Coronary artery (tissue), 2 donors: ENCODE measurements around the gene OBSCN.
A peak's percentile ranks its signal among the peaks of the same experiment; 100 is the strongest.

Experiments used
- DNase-seq: peaks from one replicate; pipeline ENCODE4 v3.0.0-alpha.2; 2017; ENCODE audit warnings: low spot score
- H3K27ac ChIP-seq, 2 donors: fragments of 200-600 bp; sonication (generic); one replicate each; pipeline ENCODE4 v1.5.1; 2016 to 2019
- H3K4me3 ChIP-seq: fragments of 200-600 bp; sonication (generic); 2 replicates; pipeline ENCODE4 v1.5.1; 2016; ENCODE audit warnings: mild to moderate bottlenecking, moderate library complexity
- CTCF ChIP-seq: fragments of 200-600 bp; sonication (generic); IDR thresholded peaks from one replicate; pipeline ENCODE4 v1.5.1; 2019; ENCODE audit warnings: antibody characterized with exemption

Gene OBSCN

GRCh38 chr1:228408041-228408868 is 200.4 kb downstream of the OBSCN start:
- DNase-seq: peak; percentile 66
- no peak for TF ChIP-seq CTCF
- Histone ChIP-seq H3K4me3 (peak overlapping the region; percentile 86), H3K27ac (peak overlapping the region in 1 of 2 donors; percentile 89)

GRCh38 chr1:228408869-228409805 is 201.3 kb downstream of the OBSCN start:
- DNase-seq: no peak

GRCh38 chr1:228410015-228410414 is 202.2 kb downstream of the OBSCN start:
- Histone ChIP-seq H3K27ac (peak overlapping the region in 1 of 2 donors; percentile 62), H3K4me3 (no peak overlapping the region)
- DNase-seq: no peak
- TF ChIP-seq CTCF: no peak

More at GRCh38 chr1:228408869-228409805, 201.3 kb downstream of the OBSCN start:
- TF ChIP-seq CTCF: no peak
- Histone ChIP-seq H3K27ac (peak overlapping the region in 1 of 2 donors; percentile 62), H3K4me3 (no peak overlapping the region)

- TF ChIP-seq CTCF: no peak
- H3K27ac ChIP-seq: peak overlapping the region in 1 of 2 donors; percentile 56
- no peak overlapping the region for H3K4me3 ChIP-seq
- DNase-seq: no peak
Observed at GRCh38 chr1:228410671-228411070, 202.8 kb downstream of the OBSCN start.

- DNase-seq: no peak
- no peak overlapping the region for H3K27ac ChIP-seq
- no peak for TF ChIP-seq CTCF
- H3K4me3 ChIP-seq: no peak overlapping the region
Observed at GRCh38 chr1:228411121-228411520, 203.3 kb downstream of the OBSCN start.

- Histone ChIP-seq H3K27ac (no peak overlapping the region), H3K4me3 (no peak overlapping the region)
- no peak for DNase-seq
- TF ChIP-seq CTCF: no peak
Observed at GRCh38 chr1:228411548-228412430, 203.9 kb downstream of the OBSCN start.
